ENCODE results near the gene LRMDA. TPM values are rescaled to one million over a fixed set of nuclear protein-coding genes. Genes with fewer than 3 reads are reported as not detected.

Gene LRMDA
- total and polyA plus RNA-seq, 2 of the 4 experiments (the other 2 are of a cell fraction): 0.07 TPM; not detected in 1

- Histone ChIP-seq H2BK5ac (ENCODE audit: low read depth, low read length, poor library complexity, severe bottlenecking) (no peak overlapping the region), H3K27me3 (ENCODE audit: control insufficient read depth, insufficient read depth, low read length) (peaks cover 8% of the 10 kb centered on the region), H3K4ac (ENCODE audit: low read depth, low read length) (no peak overlapping the region), H3K23ac (ENCODE audit: low read depth, low read length) (no peak overlapping the region), H3K14ac (replicated peaks; ENCODE audit: low read depth, low read length) (no peak overlapping the region), H3K36me3 (ENCODE audit: control insufficient read depth, insufficient read depth, low read length) (no peaks in the 10 kb centered on the region), H3K27ac (ENCODE audit: insufficient read depth, low read length) (no peak overlapping the region), H4K91ac (ENCODE audit: insufficient read depth, low read depth, low read length) (no peak overlapping the region), H3K79me1 (ENCODE audit: low read depth in 1 of 2, low read length in 2 of 2) (no peaks in the 10 kb centered on the region), H2AK9ac (replicated peaks; ENCODE audit: low read depth, low read length, poor library complexity) (no peak overlapping the region), H3K4me1 (ENCODE audit: control insufficient read depth, insufficient read depth, low read length) (peaks cover 5% of the 10 kb centered on the region; the same call in 1 of the 2 replicates), H3K9me1 (ENCODE audit: insufficient read depth, low read length) (no peaks in the 10 kb centered on the region), H3K18ac (ENCODE audit: low read depth, low read length) (no peak overlapping the region), H3K9ac (ENCODE audit: low read depth, low read length) (no peak overlapping the region), H2AK5ac (ENCODE audit: low read depth, low read length) (no peak overlapping the region), H2BK15ac (ENCODE audit: low read depth, low read length) (no peak overlapping the region), H3K9me3 (ENCODE audit: control insufficient read depth, insufficient read depth, low read length) (no peaks in the 10 kb centered on the region), H2AFZ (replicated peaks; ENCODE audit: low read length, poor library complexity) (no peak overlapping the region), H4K20me1 (ENCODE audit: insufficient read depth, low read length) (no peaks in the 10 kb centered on the region), H4K5ac (ENCODE audit: low read depth, low read length) (no peak overlapping the region), H2BK20ac (ENCODE audit: low read depth, low read length) (no peak overlapping the region), H2BK120ac (ENCODE audit: low read depth, low read length) (no peak overlapping the region), H3K4me3 (ENCODE audit: insufficient read depth, low read depth, low read length) (no peak overlapping the region), H4K8ac (ENCODE audit: low read depth in 2 of 2, low read length in 2 of 2) (no peak overlapping the region), H3K4me2 (ENCODE audit: low read depth, low read length) (no peak overlapping the region), H3K56ac (ENCODE audit: extremely low read depth, insufficient read depth, low read length) (no peak overlapping the region)
- WGBS, 2 experiments (ENCODE audit: extremely low coverage in 2 of 2, insufficient read length in 1 of 2): no CpG with 5 or more reads among the region's 2 CpGs
- BruUV-seq (replicated peaks): no TSS peak
- DNase-seq (no peak), ATAC-seq (ENCODE audit: low read depth) (no peak)
- in situ Hi-C loops (cut with MboI; ENCODE audit: low sequenced_read_pairs): no loop called here
- dilution Hi-C loops (cut with HindIII; ENCODE audit: low sequenced_read_pairs, unreplicated experiment): no loop called here
- no peak for TF ChIP-seq CEBPB (IDR thresholded peaks at IDR 0.05; ENCODE audit: low read depth, low read length)
- no peak for TF ChIP-seq USF2 (IDR thresholded peaks at IDR 0.05; ENCODE audit: low read depth, low read length)
- TF ChIP-seq MAZ (IDR thresholded peaks at IDR 0.05; ENCODE audit: borderline replicate concordance, low read depth, low read length): no peak
- no peak for TF ChIP-seq CTCF (conservative IDR thresholded peaks at IDR 0.05; ENCODE audit: low read depth, low read length)
- no peak for TF ChIP-seq FOS (IDR thresholded peaks at IDR 0.05; ENCODE audit: low read depth, low read length)
- TF ChIP-seq MAFK (IDR thresholded peaks at IDR 0.05; ENCODE audit: low read depth, low read length): no peak
- TF ChIP-seq MXI1 (IDR thresholded peaks at IDR 0.05; ENCODE audit: borderline replicate concordance, low read depth, low read length): no peak
- TF ChIP-seq RFX5 (IDR thresholded peaks at IDR 0.05; ENCODE audit: low read depth, low read length): no peak
- no peak for TF ChIP-seq BHLHE40 (IDR thresholded peaks at IDR 0.05; ENCODE audit: low read depth, low read length)
- TF ChIP-seq ELK1 (IDR thresholded peaks at IDR 0.05; ENCODE audit: borderline replicate concordance, low read depth, low read length): no peak
- no peak for TF ChIP-seq CHD1 (IDR thresholded peaks at IDR 0.05; ENCODE audit: low read depth, low read length)
- POLR2A ChIA-PET (ENCODE audit: unreplicated experiment): no interaction called here
- CTCF ChIA-PET: interaction anchor here (0.7 kb wide), 1 partner anchor 45 kb away, joined by 3 read pairs; no protein-coding TSS in a partner anchor
- intact Hi-C loops (cut with micrococcal nuclease): no loop called here
Measured at GRCh38 chr10:75544386-75544785, 113.0 kb downstream of the LRMDA start.

All from IMR-90 (cell line).